ENCODE measurements around the gene TSPO. TPM values are rescaled to one million over a fixed set of nuclear protein-coding genes. Genes with fewer than 3 reads are reported as not detected.
"Not testable (repeated sequence)": the region's sequence is repeated elsewhere in the genome, so short reads cannot be mapped to it uniquely, and the experiment has no call there.

TSPO gene
- 100 to 1,000 TPM; 113 to 225 TPM for total RNA-seq

- H3K27me3 ChIP-seq: no peaks in the 10 kb centered on the region
- H3K36me3 ChIP-seq (replicated peaks in 1 of 2; ENCODE audit: insufficient read depth in 1 of 2, low read depth in 2 of 2): no peaks in the 10 kb centered on the region
- 1% methylated on average over 74 of the region's 75 CpGs; no CpG with 5 or more reads in 1 of the 2 donors for WGBS, 2 donors
- intact Hi-C loops (cut with DNase I): no loop called here
- peak within 1 kb of the TSS; percentile 65 to 82 (median 78) for H3K27ac ChIP-seq
- ATAC-seq (peak; percentile 87), DNase-seq (peak; percentile 73 to 81 (median 78))
- TF ChIP-seq POLR2A (IDR thresholded peaks at IDR 0.05) (peak; percentile 31 to 67 (median 54)), CTCF (IDR thresholded peaks at IDR 0.05) (no peak)
- H3K9me3 ChIP-seq: no peaks in the 10 kb centered on the region
- peak within 1 kb of the TSS; percentile 26 to 82 for H3K4me3 ChIP-seq
- peaks cover 17% of the 10 kb centered on the region for H3K4me1 ChIP-seq
Measured at GRCh38 chr22:43151251-43152002, at the start of gene TSPO. TSS of gene TSPO (plus strand) at chr22:43151559. CDS start at chr22:43159239, 7,680 bp downstream.

- H3K36me3 ChIP-seq (replicated peaks in 1 of 2; ENCODE audit: insufficient read depth in 1 of 2, low read depth in 2 of 2); H3K4me3 ChIP-seq; H3K4me1 ChIP-seq; intact Hi-C loops (cut with DNase I); H3K27me3 ChIP-seq; H3K9me3 ChIP-seq: not testable (repeated sequence)
- ATAC-seq (peak; percentile 53), DNase-seq (peak; percentile 44 to 76 (median 61))
- peak overlapping the region in 2 of 4 donors; percentile 44 to 46 for H3K27ac ChIP-seq
- WGBS, 2 donors: 50 to 55% methylated on average over 12 to 15 of the region's 15 CpGs
Measured at GRCh38 chr22:43104056-43104625, 47.2 kb upstream of the TSPO start.

- H3K4me1 ChIP-seq; DNase-seq; H3K36me3 ChIP-seq (replicated peaks in 1 of 2; ENCODE audit: insufficient read depth in 1 of 2, low read depth in 2 of 2); H3K9me3 ChIP-seq; H3K27me3 ChIP-seq; intact Hi-C loops (cut with DNase I); H3K27ac ChIP-seq; H3K4me3 ChIP-seq; ATAC-seq: not testable (repeated sequence)
- 94 to 97% methylated on average over 3 of the region's 3 CpGs for WGBS, 2 donors
Measured at GRCh38 chr22:43104950-43105349, 46.4 kb upstream of the TSPO start.

GRCh38 chr22:43106302-43106701, 45.1 kb upstream of the TSPO start:
- no peak for DNase-seq
- Histone ChIP-seq H3K36me3 (replicated peaks in 1 of 2; ENCODE audit: insufficient read depth in 1 of 2, low read depth in 2 of 2) (no peaks in the 10 kb centered on the region), H3K4me3 (no peak overlapping the region), H3K27ac (no peak overlapping the region), H3K27me3 (no peaks in the 10 kb centered on the region), H3K9me3 (no peaks in the 10 kb centered on the region), H3K4me1 (peaks cover 13% of the 10 kb centered on the region)
- no peak for ATAC-seq
- 95 to 96% methylated on average over 8 of the region's 8 CpGs for WGBS, 2 donors
- intact Hi-C loops (cut with DNase I): no loop called here
- TF ChIP-seq POLR2A (IDR thresholded peaks at IDR 0.05): no peak
- no peak for TF ChIP-seq CTCF (IDR thresholded peaks at IDR 0.05)

- TF ChIP-seq POLR2A (IDR thresholded peaks at IDR 0.05): no peak
- TF ChIP-seq CTCF (IDR thresholded peaks at IDR 0.05): no peak
- DNase-seq (no peak), ATAC-seq (no peak)
- Histone ChIP-seq H3K4me3 (no peak overlapping the region), H3K27ac (no peak overlapping the region), H3K36me3 (replicated peaks in 1 of 2; ENCODE audit: insufficient read depth in 1 of 2, low read depth in 2 of 2) (no peaks in the 10 kb centered on the region), H3K4me1 (peaks cover 30% of the 10 kb centered on the region), H3K9me3 (no peaks in the 10 kb centered on the region), H3K27me3 (no peaks in the 10 kb centered on the region)
- WGBS, 2 donors: 56 to 60% methylated on average over 5 of the region's 5 CpGs
- intact Hi-C loops (cut with DNase I): no loop called here
Measured at GRCh38 chr22:43109511-43109910, 41.8 kb upstream of the TSPO start.
